Psoas muscle (tissue), 8 donors: ENCODE measurements around the gene FBXL7. TPM values are rescaled to one million over a fixed set of nuclear protein-coding genes. Genes with fewer than 3 reads are reported as not detected.

ENCODE experiments used
- ATAC-seq, 4 donors: fragments of 200-7000 bp; cut with Tn5 transposase; one replicate each; pipeline ENCODE4 v1.9.1; 2020; ENCODE audit warnings: moderate library complexity in 3 of 4, mild to moderate bottlenecking in 2 of 4
- DNase-seq, 2 donors: peaks; one replicate each; pipeline ENCODE4 v3.0.0-alpha.2; 2020
- H3K27ac ChIP-seq: fragments of 200-600 bp; one replicate; pipeline ENCODE4 v1.8.0; 2022
- H3K27me3 ChIP-seq, 3 donors: fragments of 200-600 bp in 1 of 3; one replicate each; pipeline versions ENCODE4 v1.6.1 to v1.8.0; 2013 to 2022; ENCODE audit warnings: low read length in 2 of 3, mild to moderate bottlenecking in 2 of 3, moderate library complexity in 1 of 3; ENCODE audit not compliant: insufficient read depth in 3 of 3
- H3K36me3 ChIP-seq, 2 donors: fragments of 200-600 bp in 1 of 2; one replicate each; pipeline versions ENCODE4 v1.6.1 to v1.8.0; 2013 to 2022; ENCODE audit warnings: low read depth in 1 of 2, mild to moderate bottlenecking in 1 of 2, moderate library complexity in 1 of 2; ENCODE audit not compliant: insufficient read depth in 1 of 2
- H3K4me1 ChIP-seq: fragments of 200-600 bp; one replicate; pipeline ENCODE4 v1.8.0; 2022
- H3K4me3 ChIP-seq: fragments of 200-600 bp; one replicate; pipeline ENCODE4 v1.8.0; 2022; ENCODE audit warnings: mild to moderate bottlenecking
- H3K9me3 ChIP-seq: fragments of 200-600 bp; one replicate; pipeline ENCODE4 v1.8.0; 2022
- CTCF ChIP-seq: fragments of 200-600 bp; IDR thresholded peaks from one replicate; pipeline ENCODE4 v1.8.0; 2022; ENCODE audit warnings: antibody characterized with exemption
- WGBS, 3 donors: extraction: QIAGEN DNeasy Blood & Tissue Kit; methylation state at CpG; one replicate each; pipeline versions ENCODE4 v1.1.6 to v1.1.7; 2013; 5-methylcytosine and 5-hydroxymethylcytosine counted together
- intact Hi-C, 2 donors: fragments of 100-400 bp; cut with DNase I; formaldehyde crosslinking; loops; one replicate each; pipeline versions ENCODE4 v1.11.0 to v1.14.2; 2022
- long read RNA-seq, 2 donors: library from polyadenylated mRNA; unstranded; transcript quantifications; one replicate each; pipeline ENCODE4 v2.0.0, GENCODE V29; 2021
- polyA plus RNA-seq, 3 donors: library from polyadenylated mRNA; stranded (reverse); fragments of 200-250 nt; gene quantifications; one replicate each; pipeline ENCODE4 v1.2.3, GENCODE V29; 2013
- total RNA-seq, 4 donors: library from RNA; stranded (reverse); fragmentation: NEBNext Ultra II Directional in 2 of 4; extraction: Animal tissue kit (Norgen Biotek cat#: 25700) in 2 of 4; gene quantifications; one replicate each; pipeline versions ENCODE4 v1.2.1 to v1.2.4, GENCODE V29; 2021 to 2023
- donor health status: healthy with polysubstance abuse.
- donor health status: DM: no; HTN: no; CAD: no; lungs with moderate emphysema.
- donor health status: Bipolar disorder and iron deficiency.
- donor health status: healthy.
- donor health status: DM: yes; HTN: yes; CAD: no.
- donor health status: DM: no; HTN: no; CAD: no.
- donor health status: DM: no; HTN: no; CAD: no.
- donor health status: DM: yes; HTN: yes; CAD: no.

The FBXL7 gene
- total RNA-seq (1 to 10 TPM; 1.6 to 7.5 (median 4.4) TPM), polyA plus RNA-seq (1 to 10 TPM; 1.6 to 2.6 (median 1.9) TPM)
- long read RNA-seq, donor 1, result 0 reads
- long read RNA-seq, donor 2, partial matches to known transcripts, result 1 of 3 reads
- long read RNA-seq, donor 2, other reads (novel, unspliced or antisense), result 2 of 3 reads

DNA sequence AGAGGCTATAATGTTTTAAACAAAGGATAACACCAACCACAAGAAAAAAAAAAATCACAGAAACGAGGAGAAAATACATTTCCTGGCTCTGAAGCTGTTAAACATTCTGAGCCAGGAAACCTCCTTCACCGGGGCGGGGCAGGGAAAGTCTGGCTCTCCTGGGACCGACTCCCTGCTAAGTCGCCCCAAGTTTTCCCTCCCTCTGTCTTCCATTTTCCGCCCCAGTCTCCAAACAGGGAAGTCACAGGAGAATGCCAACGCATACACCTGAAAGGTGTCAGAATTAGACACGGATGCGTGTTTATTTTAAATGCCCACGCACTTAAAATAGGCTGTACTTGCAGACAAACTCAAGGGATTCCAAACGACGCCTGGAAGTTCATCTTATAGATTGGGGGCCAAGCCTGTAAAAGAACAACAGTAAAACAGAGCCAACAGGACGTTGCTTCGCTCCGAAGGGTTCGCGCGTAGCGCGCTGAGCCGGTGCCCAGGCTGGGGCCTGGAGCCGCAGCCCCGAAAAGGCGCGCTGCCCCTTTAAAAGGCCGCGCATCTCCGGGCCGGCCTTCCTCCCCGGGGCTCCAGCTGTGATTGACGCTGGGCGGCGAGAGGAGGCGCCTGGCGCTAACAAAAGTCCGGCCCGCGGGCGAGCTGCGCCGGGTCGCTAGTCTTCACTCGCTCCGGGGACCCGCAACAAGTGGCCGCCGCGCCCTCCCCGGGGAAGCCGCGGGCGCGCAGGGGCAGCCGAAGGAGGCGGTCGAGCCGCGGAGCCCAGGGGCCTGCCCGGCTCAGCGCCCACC is at the start of gene FBXL7:
TSS of gene FBXL7 (plus strand) at position 653 of the 797 bp plus-strand sequence.
- ATAC-seq (peak; percentile 53 to 84 (median 80)), DNase-seq (peak; percentile 81 to 82)
- H3K36me3 ChIP-seq, result no peaks in the 10 kb centered on the region
- no peak for TF ChIP-seq CTCF
- peak within 1 kb of the TSS; percentile 68 for H3K27ac ChIP-seq
- H3K9me3 ChIP-seq, result no peaks in the 10 kb centered on the region
- peak within 1 kb of the TSS; percentile 69 for H3K4me3 ChIP-seq
- intact Hi-C loops, result loop anchor here in 1 of 2 donors (10.0 kb wide), 1 partner anchor 295 kb away; no protein-coding TSS in a partner anchor
- peaks cover 0 to 25% (median 4%) of the 10 kb centered on the region in 3 donors for H3K27me3 ChIP-seq
- 0 to 1% (median 1%) methylated on average over 50 to 60 of the region's 60 CpGs for WGBS, 3 donors
- no peaks in the 10 kb centered on the region for H3K4me1 ChIP-seq

DNA sequence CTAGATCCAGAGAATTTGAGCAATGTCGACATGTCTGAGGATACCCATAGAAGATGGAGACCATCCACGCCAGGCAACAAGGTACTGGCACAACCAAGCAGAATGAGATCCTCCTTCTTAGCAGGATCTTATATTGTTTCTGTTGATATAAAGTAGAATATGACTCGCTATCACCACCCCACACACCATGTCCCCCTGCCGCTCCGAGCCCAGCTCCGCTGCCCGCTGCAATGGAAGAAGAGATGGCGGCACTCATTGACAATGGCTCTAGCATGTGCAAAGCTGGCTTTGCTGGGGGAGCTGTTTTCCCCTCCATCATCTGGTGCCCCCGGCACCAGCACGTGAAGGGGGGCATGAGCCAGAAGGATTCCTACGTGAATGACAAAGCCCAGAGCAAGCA is 49.5 kb upstream of the FBXL7 start:
- WGBS, 3 donors, result 94 to 96% (median 95%) methylated on average over 11 of the region's 11 CpGs
- ATAC-seq, result no peak
- no peaks in the 10 kb centered on the region for H3K36me3 ChIP-seq
- no peaks in the 10 kb centered on the region for H3K27me3 ChIP-seq
- DNase-seq, result no peak
- TF ChIP-seq CTCF, result no peak
- H3K4me1 ChIP-seq, result no peaks in the 10 kb centered on the region
- H3K4me3 ChIP-seq, result no peak overlapping the region
- intact Hi-C loops, result no loop called here
- no peaks in the 10 kb centered on the region for H3K9me3 ChIP-seq
- no peak overlapping the region for H3K27ac ChIP-seq

DNA sequence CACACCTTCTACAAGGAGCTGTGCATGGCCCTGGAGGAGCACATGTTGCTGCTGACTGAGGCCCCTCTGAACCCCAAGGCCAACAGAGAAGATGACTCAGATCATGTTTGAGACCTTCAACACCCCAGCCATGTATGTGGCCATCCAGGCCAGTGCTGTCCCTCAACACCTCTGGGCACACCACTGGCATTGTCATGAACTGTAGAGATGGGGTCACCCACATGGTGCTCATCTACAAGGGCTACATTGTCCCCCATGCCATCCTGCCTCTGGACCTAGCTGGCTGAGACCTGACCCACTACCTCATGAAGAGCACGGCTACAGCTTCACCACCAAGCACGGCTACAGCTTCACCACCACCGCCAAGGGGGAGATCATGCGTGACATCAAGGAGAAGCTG is 49.0 kb upstream of the FBXL7 start:
- no peaks in the 10 kb centered on the region for H3K4me1 ChIP-seq
- 95 to 98% (median 96%) methylated on average over 4 of the region's 4 CpGs for WGBS, 3 donors
- no peak overlapping the region for H3K4me3 ChIP-seq
- H3K36me3 ChIP-seq, result no peaks in the 10 kb centered on the region
- H3K9me3 ChIP-seq, result no peaks in the 10 kb centered on the region
- intact Hi-C loops, result no loop called here
- ATAC-seq, result no peak
- TF ChIP-seq CTCF, result no peak
- H3K27ac ChIP-seq, result no peak overlapping the region
- no peaks in the 10 kb centered on the region for H3K27me3 ChIP-seq
- no peak for DNase-seq

DNA sequence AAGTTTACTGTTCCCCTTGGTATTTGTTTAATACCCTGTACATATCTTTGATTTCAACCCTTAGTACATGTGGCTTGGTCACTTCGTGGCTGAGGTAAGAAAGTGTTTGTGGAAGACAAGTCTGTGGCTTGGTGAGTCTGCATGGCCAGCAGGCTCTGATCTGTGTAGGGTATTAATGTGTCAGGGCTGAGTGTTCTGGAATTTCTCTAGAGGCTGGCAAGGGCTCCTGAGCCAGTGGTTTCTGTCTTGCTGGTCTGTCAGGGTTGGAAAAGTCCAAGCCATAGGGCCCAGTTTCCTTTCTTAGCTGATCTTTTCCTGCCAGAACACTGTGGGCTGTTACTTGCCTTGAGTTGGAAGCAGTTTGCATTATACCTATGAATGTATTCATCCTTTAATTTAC is 48.0 kb upstream of the FBXL7 start:
- DNase-seq, result no peak
- intact Hi-C loops, result no loop called here
- TF ChIP-seq CTCF, result no peak
- Histone ChIP-seq H3K27me3 (no peaks in the 10 kb centered on the region), H3K27ac (no peak overlapping the region), H3K4me3 (no peak overlapping the region), H3K4me1 (no peaks in the 10 kb centered on the region), H3K9me3 (peaks cover 2% of the 10 kb centered on the region), H3K36me3 (no peaks in the 10 kb centered on the region)
- no peak for ATAC-seq
- WGBS, 3 donors, result 53 to 71% (median 68%) methylated on average over 1 of the region's 1 CpG
